Endothelial cell of umbilical vein (primary cell): ENCODE results near the gene VPS8. TPM values are rescaled to one million over a fixed set of nuclear protein-coding genes. Genes with fewer than 3 reads are reported as not detected.

ENCODE experiments used
- BruUV-seq: library from RNA; stranded (reverse); fragments of 400-500 nt; replicated peaks from 2 replicates; lab custom pipeline; 2021; lab: Mats Ljungman, UMichigan
- CTCF ChIA-PET: fragments of 300-600, 350-600 bp; sonication (Branson Sonifier 250); formaldehyde crosslinking; loops from one replicate; lab custom pipeline; 2021; ENCODE audit warnings: antibody characterized with exemption, inconsistent platforms; lab: Charles Lee
- POLR2A ChIA-PET: fragments of 300-600, 350-600 bp; sonication (Branson Sonifier 250); formaldehyde crosslinking; loops from one replicate; lab custom pipeline; 2021; ENCODE audit warnings: antibody characterized with exemption, inconsistent platforms; lab: Charles Lee
- DNase-seq: peaks from one replicate; pipeline ENCODE4 v3.0.0-alpha.2; 2011; ENCODE audit warnings: low read depth, low spot score
- FAIRE-seq: peaks from 2 replicates; lab custom pipeline; 2011; peaks lifted over from hg19 to GRCh38; lab: Jason Lieb, UNC
- H2AFZ ChIP-seq: 2 replicates; pipeline ENCODE4 v1.6.0; 2012; ENCODE audit warnings: low read depth, low read length, control low read depth, inconsistent platforms
- H3K27ac ChIP-seq: 2 replicates; pipeline ENCODE4 v1.5.1; 2011; ENCODE audit warnings: low read depth, mild to moderate bottlenecking, control low read depth, low read length, moderate library complexity; ENCODE audit not compliant: insufficient read depth
- H3K27me3 ChIP-seq, 2 experiments: 2 replicates each; pipeline versions ENCODE4 v1.6.0 to v1.6.1; 2011; ENCODE audit warnings: low read length in 2 of 2, mixed read lengths in 1 of 2; ENCODE audit not compliant: control insufficient read depth in 2 of 2, insufficient read depth in 2 of 2
- H3K36me3 ChIP-seq, 2 experiments: 2 replicates in 1 of 2; 3 replicates in 1 of 2; pipeline ENCODE4 v1.5.1; 2011; ENCODE audit warnings: low read length in 2 of 2, mild to moderate bottlenecking in 1 of 2, moderate library complexity in 1 of 2; ENCODE audit not compliant: control insufficient read depth in 2 of 2, insufficient read depth in 2 of 2; ENCODE audit errors: extremely low read depth in 1 of 2
- H3K4me1 ChIP-seq: 3 replicates; pipeline ENCODE4 v1.5.1; 2011; ENCODE audit warnings: mild to moderate bottlenecking, low read length; ENCODE audit not compliant: control insufficient read depth, insufficient read depth; ENCODE audit errors: extremely low read depth
- H3K4me2 ChIP-seq: 2 replicates; pipeline ENCODE4 v1.6.1; 2011; ENCODE audit warnings: low read length, control low read depth, mixed read lengths; ENCODE audit not compliant: insufficient read depth
- H3K4me3 ChIP-seq, 3 experiments: fragments of 200-600 bp in 1 of 3; sonication (generic), shearing (Covaris generic) in 1 of 3; replicated peaks in 1 of 3; 2 replicates each; pipeline ENCODE4 v1.5.1; 2011 to 2016; ENCODE audit warnings: control low read depth in 3 of 3, low read length in 3 of 3, mild to moderate bottlenecking in 2 of 3, inconsistent platforms in 1 of 3, low read depth in 1 of 3, moderate library complexity in 1 of 3; ENCODE audit not compliant: insufficient read depth in 1 of 3
- H3K79me2 ChIP-seq: 2 replicates; pipeline ENCODE4 v1.6.0; 2012; ENCODE audit warnings: low read length, inconsistent platforms; ENCODE audit not compliant: control insufficient read depth, insufficient read depth
- H3K9ac ChIP-seq: replicated peaks from 2 replicates; pipeline ENCODE3; 2011; ENCODE audit warnings: low read length, control low read depth; ENCODE audit not compliant: insufficient read depth; ENCODE audit errors: extremely low read depth
- H3K9me1 ChIP-seq: replicated peaks from 3 replicates; pipeline ENCODE4 v1.6.0; 2011; ENCODE audit warnings: mild to moderate bottlenecking, low read length; ENCODE audit not compliant: control insufficient read depth, insufficient read depth; ENCODE audit errors: extremely low read depth
- H3K9me3 ChIP-seq: replicated peaks from 2 replicates; pipeline ENCODE4 v1.5.1; 2012; ENCODE audit warnings: low read length, inconsistent platforms; ENCODE audit not compliant: control insufficient read depth, insufficient read depth
- H4K20me1 ChIP-seq: replicated peaks from 2 replicates; pipeline ENCODE3; 2011; ENCODE audit warnings: mild to moderate bottlenecking, low read length; ENCODE audit not compliant: control insufficient read depth, insufficient read depth; ENCODE audit errors: extremely low read depth
- CTCF ChIP-seq, 2 donors: IDR thresholded peaks; 1 replicate in 1 of 2; 2 replicates in 1 of 2; pipeline ENCODE4 v1.5.1; 2011; ENCODE audit warnings: low read length in 2 of 2, mild to moderate bottlenecking in 2 of 2, moderate library complexity in 2 of 2, control low read depth in 1 of 2, inconsistent platforms in 1 of 2, low read depth in 1 of 2; ENCODE audit not compliant: insufficient read depth in 1 of 2; ENCODE audit errors: extremely low read depth in 1 of 2
- EZH2 ChIP-seq: IDR thresholded peaks from 2 replicates; pipeline ENCODE4 v1.6.1; 2012; ENCODE audit warnings: borderline replicate concordance, low read depth, mild to moderate bottlenecking, moderate library complexity, low read length, inconsistent platforms; ENCODE audit not compliant: severe bottlenecking
- FOS ChIP-seq: IDR thresholded peaks from 2 replicates; pipeline ENCODE4 v1.6.1; 2011; ENCODE audit warnings: mild to moderate bottlenecking, low read length, moderate library complexity, borderline replicate concordance; ENCODE audit not compliant: insufficient read depth
- JUN ChIP-seq: IDR thresholded peaks from 2 replicates; pipeline ENCODE4 v1.6.1; 2011; ENCODE audit warnings: borderline replicate concordance, low read depth; ENCODE audit not compliant: insufficient read length, insufficient read depth
- MAX ChIP-seq: IDR thresholded peaks from 2 replicates; pipeline ENCODE4 v1.6.1; 2011; ENCODE audit not compliant: insufficient read depth, insufficient read length
- MYC ChIP-seq: IDR thresholded peaks from one replicate; pipeline ENCODE4 v1.6.1; 2011; ENCODE audit warnings: mild to moderate bottlenecking, low read depth, low read length
- POLR2A ChIP-seq: IDR thresholded peaks from 2 replicates; pipeline ENCODE4 v1.6.1; 2012; ENCODE audit warnings: low read depth, mild to moderate bottlenecking, control low read depth, low read length
- POLR2AphosphoS5 ChIP-seq: IDR thresholded peaks from 2 replicates; pipeline ENCODE4 v1.6.1; 2012; ENCODE audit warnings: low read depth, mild to moderate bottlenecking, control low read depth, low read length, moderate library complexity; ENCODE audit not compliant: insufficient read depth
- dilution Hi-C: fragments of 300-500 bp; cut with MboI; formaldehyde crosslinking; loops from one replicate; pipeline ENCODE4 v1.15.0; 2019; ENCODE audit warnings: low sequenced_read_pairs; ENCODE audit not compliant: extremely low pct_ligation_motif_present
- intact Hi-C: fragments of 100-400 bp; cut with micrococcal nuclease; formaldehyde crosslinking; loops from one replicate; pipeline ENCODE4 v1.10.0; 2022
- polyA plus RNA-seq, 4 experiments: library from polyadenylated mRNA; depleted of rRNA in 3 of 4; stranded (reverse) in 3 of 4; unstranded in 1 of 4; fragments of >200 nt; gene quantifications; 2 replicates each; pipeline versions ENCODE4 v1.2.1 to v1.2.3, GENCODE V29; 2011 to 2012; ENCODE audit warnings: missing spikeins in 1 of 4
- total RNA-seq: library from RNA; stranded (reverse); gene quantifications from 2 replicates; pipeline ENCODE4 v1.2.3, GENCODE V29; 2021

The VPS8 gene
- total and polyA plus RNA-seq, 2 donors (not counting 3 experiments of a cell fraction or from before 2014, with no cell fraction given) = 13.7 to 51.6 TPM

DNA sequence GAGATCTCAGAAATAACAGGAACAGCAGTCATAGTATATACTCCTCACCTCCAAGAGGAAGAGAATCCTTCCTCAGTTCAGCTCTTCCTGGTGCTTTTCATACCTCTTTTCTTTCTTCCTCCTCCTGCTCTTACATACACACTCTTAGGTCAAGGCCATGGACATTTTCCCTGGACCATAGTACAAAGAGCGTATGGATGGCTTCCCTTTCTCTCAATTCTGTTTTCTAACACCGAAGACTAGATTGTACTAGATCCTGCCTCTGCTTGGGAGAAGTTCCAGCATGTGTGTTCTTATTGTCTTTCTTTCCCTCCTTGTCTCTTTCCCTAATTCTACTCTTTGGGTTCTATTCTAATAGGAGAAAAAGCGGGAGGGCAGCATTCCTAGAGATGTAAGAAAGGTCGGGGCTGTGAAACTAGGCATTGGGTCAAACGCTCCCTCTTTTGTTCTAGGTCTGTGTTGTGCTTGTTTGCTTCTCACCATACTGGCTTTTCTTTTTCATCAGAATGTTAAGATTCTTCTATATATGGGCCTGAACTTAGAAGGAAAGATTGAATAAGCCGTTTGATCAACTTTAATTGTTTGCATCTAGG is 77.4 kb downstream of the VPS8 start:
- CTCF ChIA-PET = no interaction called here
- H3K9ac ChIP-seq = no peak overlapping the region
- H3K27ac ChIP-seq = no peak overlapping the region
- no peaks in the 10 kb centered on the region for H3K36me3 ChIP-seq
- no peak overlapping the region for H2AFZ ChIP-seq
- H4K20me1 ChIP-seq = no peaks in the 10 kb centered on the region
- dilution Hi-C loops (no loop called here), intact Hi-C loops (no loop called here)
- H3K27me3 ChIP-seq = no peaks in the 10 kb centered on the region
- DNase-seq (no peak), FAIRE-seq (no peak)
- no peak overlapping the region for H3K4me3 ChIP-seq
- no peaks in the 10 kb centered on the region for H3K79me2 ChIP-seq
- H3K4me2 ChIP-seq = no peak overlapping the region
- POLR2A ChIA-PET = no interaction called here
- TF ChIP-seq JUN (no peak), MYC (no peak), POLR2A (no peak)
- H3K4me1 ChIP-seq = no peaks in the 10 kb centered on the region
- BruUV-seq = no TSS peak
- no peaks in the 10 kb centered on the region for H3K9me3 ChIP-seq
- no peaks in the 10 kb centered on the region for H3K9me1 ChIP-seq

DNA sequence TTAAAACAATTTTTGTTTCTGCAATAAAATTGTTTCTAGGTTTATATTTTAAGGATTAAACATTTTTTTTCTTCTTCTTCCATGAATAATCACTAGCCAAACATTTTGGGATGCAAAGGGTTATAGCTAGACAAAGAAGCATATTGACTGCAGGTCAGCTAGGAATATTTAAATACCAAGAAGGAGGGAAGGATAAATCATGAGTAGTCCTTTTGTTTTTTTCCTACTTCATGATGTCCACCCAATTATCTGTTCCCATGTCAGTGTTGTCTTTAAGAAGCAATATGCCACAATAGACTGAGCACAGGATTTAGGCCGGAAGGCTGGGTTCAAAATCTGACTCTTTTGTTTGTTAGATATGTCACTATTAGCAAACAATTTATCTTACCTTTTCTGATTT is 82.1 kb downstream of the VPS8 start:
- Histone ChIP-seq H3K79me2 (no peaks in the 10 kb centered on the region), H2AFZ (no peak overlapping the region), H3K9me1 (no peaks in the 10 kb centered on the region), H3K36me3 (no peaks in the 10 kb centered on the region), H3K4me2 (no peak overlapping the region), H3K9me3 (no peaks in the 10 kb centered on the region), H3K4me3 (no peak overlapping the region), H3K9ac (no peak overlapping the region), H3K27ac (no peak overlapping the region), H3K4me1 (no peaks in the 10 kb centered on the region), H3K27me3 (no peaks in the 10 kb centered on the region), H4K20me1 (no peaks in the 10 kb centered on the region)
- CTCF ChIA-PET = no interaction called here
- FAIRE-seq = no peak
- intact Hi-C loops (no loop called here), dilution Hi-C loops (no loop called here)
- POLR2A ChIA-PET = no interaction called here
- BruUV-seq = no TSS peak
- DNase-seq = no peak
- TF ChIP-seq EZH2 (no peak), FOS (no peak), MAX (no peak), JUN (no peak), CTCF (IDR thresholded peaks at IDR 0.05; ENCODE audit: extremely low read depth in 1 of 2, insufficient read depth in 1 of 2, low read depth in 1 of 2, low read length in 2 of 2) (no peak), POLR2AphosphoS5 (no peak), MYC (no peak), POLR2A (no peak)
